SK-N-MC (cell line): ENCODE results near the gene ZNF507.
"Not testable (repeated sequence)": the region's sequence is repeated elsewhere in the genome, so short reads cannot be mapped to it uniquely, and the experiment has no call there.

Source experiments
- EZH2 ChIP-seq: fragments of 200-600 bp; sonication (generic); IDR thresholded peaks from one replicate; pipeline ENCODE4 v1.6.1; 2017; ENCODE audit warnings: antibody characterized with exemption
- POLR2AphosphoS5 ChIP-seq: IDR thresholded peaks from 2 replicates; pipeline ENCODE4 v1.6.1; 2012; ENCODE audit warnings: mild to moderate bottlenecking, low read depth, low read length, borderline replicate concordance

GRCh38 chr19:32374362-32374761, 29.0 kb downstream of the ZNF507 start:
- TF ChIP-seq POLR2AphosphoS5, EZH2: not testable (repeated sequence)
